Measurements from ENCODE around the gene FXYD5. TPM values are rescaled to one million over a fixed set of nuclear protein-coding genes. Genes with fewer than 3 reads are reported as not detected.

Gene FXYD5
- total and polyA plus RNA-seq, 9 of the 15 experiments (the other 6 are each of a cell fraction or from before 2014, with no cell fraction given) = 104 to 537 (median 174) TPM

DNA sequence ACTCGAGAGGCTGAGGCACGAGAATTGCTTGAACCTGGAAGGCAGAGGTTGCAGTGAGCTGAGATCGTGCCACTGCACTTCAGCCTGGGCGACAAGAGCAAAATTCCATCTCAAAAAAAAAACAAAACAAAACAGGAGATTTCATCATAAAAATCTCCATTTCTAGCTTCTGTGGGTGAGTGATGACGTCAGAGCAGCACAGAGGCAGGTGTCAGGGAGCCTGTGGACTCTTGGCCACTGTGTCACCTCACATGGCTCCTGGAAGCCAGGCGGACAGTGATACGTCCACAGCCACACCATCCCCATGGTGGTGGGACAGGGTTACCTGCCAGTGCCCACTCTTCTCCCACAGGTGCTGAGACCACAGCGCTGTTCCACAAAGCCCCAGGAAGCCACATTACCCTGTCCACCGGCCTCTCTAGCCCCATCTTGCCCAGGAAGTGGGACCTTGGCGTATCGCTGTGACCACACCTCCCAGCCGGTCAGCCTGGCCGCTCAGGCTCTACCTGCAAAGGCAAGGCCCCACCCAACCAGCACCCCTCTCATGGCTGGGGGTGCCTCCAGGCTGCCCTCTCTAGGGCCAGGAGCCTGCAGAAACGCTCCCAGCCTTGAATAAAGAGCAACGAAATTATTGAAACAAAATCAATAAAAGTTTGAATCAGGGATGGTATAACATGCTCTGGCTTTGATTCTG is 41.4 kb upstream of the FXYD5 start (continued):
- TF ChIP-seq IFI16 (CRISPR knock-in tag; IDR thresholded peaks at IDR 0.05) (no peak), SUPT5H (IDR thresholded peaks at IDR 0.05) (no peak), ATF7 (IDR thresholded peaks at IDR 0.05) (peak; percentile 44; the same call in 1 of the 2 replicates), CREM (IDR thresholded peaks at IDR 0.05; ENCODE audit: low read depth) (peak; percentile 34; the same call in 1 of the 2 replicates), SIRT6 (IDR thresholded peaks at IDR 0.05; ENCODE audit: low read depth, low read length) (no peak), MYBL2 (IDR thresholded peaks at IDR 0.05; ENCODE audit: low read depth) (no peak), MYBL2 (CRISPR knock-in tag; IDR thresholded peaks at IDR 0.05; ENCODE audit: borderline replicate concordance) (no peak), E2F3 (CRISPR knock-in tag; IDR thresholded peaks at IDR 0.05) (no peak), ERF (CRISPR knock-in tag; IDR thresholded peaks at IDR 0.05) (no peak), JUNB (CRISPR knock-in tag; conservative IDR thresholded peaks at IDR 0.05) (no peak), ZC3H8 (IDR thresholded peaks at IDR 0.05) (no peak), SRSF9 (IDR thresholded peaks at IDR 0.05; ENCODE audit: borderline replicate concordance, low read depth, low read length) (no peak), SRF (CRISPR knock-in tag; IDR thresholded peaks at IDR 0.05) (no peak), BACH1 (tag; IDR thresholded peaks at IDR 0.05) (no peak), POLR2AphosphoS2 (IDR thresholded peaks at IDR 0.05; ENCODE audit: low read length) (no peak), ELF4 (CRISPR knock-in tag; IDR thresholded peaks at IDR 0.05) (no peak), ZNF507 (tag; conservative IDR thresholded peaks at IDR 0.05) (no peak), KDM2B (CRISPR knock-in tag; IDR thresholded peaks at IDR 0.05) (no peak), ZEB2 (IDR thresholded peaks at IDR 0.05) (no peak)
- TF ChIP-seq, protein P1, sequence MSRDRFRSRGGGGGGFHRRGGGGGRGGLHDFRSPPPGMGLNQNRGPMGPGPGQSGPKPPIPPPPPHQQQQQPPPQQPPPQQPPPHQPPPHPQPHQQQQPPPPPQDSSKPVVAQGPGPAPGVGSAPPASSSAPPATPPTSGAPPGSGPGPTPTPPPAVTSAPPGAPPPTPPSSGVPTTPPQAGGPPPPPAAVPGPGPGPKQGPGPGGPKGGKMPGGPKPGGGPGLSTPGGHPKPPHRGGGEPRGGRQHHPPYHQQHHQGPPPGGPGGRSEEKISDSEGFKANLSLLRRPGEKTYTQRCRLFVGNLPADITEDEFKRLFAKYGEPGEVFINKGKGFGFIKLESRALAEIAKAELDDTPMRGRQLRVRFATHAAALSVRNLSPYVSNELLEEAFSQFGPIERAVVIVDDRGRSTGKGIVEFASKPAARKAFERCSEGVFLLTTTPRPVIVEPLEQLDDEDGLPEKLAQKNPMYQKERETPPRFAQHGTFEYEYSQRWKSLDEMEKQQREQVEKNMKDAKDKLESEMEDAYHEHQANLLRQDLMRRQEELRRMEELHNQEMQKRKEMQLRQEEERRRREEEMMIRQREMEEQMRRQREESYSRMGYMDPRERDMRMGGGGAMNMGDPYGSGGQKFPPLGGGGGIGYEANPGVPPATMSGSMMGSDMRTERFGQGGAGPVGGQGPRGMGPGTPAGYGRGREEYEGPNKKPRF (IDR thresholded peaks at IDR 0.05; ENCODE audit: low read depth, low read length) = no peak
- TF ChIP-seq, protein P2, sequence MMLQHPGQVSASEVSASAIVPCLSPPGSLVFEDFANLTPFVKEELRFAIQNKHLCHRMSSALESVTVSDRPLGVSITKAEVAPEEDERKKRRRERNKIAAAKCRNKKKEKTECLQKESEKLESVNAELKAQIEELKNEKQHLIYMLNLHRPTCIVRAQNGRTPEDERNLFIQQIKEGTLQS (IDR thresholded peaks at IDR 0.05) = peak; percentile 74
- TF ChIP-seq, protein P2 (CRISPR knock-in tag; conservative IDR thresholded peaks at IDR 0.05) = no peak
- TF ChIP-seq, protein P3, sequence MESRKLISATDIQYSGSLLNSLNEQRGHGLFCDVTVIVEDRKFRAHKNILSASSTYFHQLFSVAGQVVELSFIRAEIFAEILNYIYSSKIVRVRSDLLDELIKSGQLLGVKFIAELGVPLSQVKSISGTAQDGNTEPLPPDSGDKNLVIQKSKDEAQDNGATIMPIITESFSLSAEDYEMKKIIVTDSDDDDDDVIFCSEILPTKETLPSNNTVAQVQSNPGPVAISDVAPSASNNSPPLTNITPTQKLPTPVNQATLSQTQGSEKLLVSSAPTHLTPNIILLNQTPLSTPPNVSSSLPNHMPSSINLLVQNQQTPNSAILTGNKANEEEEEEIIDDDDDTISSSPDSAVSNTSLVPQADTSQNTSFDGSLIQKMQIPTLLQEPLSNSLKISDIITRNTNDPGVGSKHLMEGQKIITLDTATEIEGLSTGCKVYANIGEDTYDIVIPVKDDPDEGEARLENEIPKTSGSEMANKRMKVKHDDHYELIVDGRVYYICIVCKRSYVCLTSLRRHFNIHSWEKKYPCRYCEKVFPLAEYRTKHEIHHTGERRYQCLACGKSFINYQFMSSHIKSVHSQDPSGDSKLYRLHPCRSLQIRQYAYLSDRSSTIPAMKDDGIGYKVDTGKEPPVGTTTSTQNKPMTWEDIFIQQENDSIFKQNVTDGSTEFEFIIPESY (CRISPR knock-in tag; IDR thresholded peaks at IDR 0.05) = no peak
- TF ChIP-seq, protein P4, sequence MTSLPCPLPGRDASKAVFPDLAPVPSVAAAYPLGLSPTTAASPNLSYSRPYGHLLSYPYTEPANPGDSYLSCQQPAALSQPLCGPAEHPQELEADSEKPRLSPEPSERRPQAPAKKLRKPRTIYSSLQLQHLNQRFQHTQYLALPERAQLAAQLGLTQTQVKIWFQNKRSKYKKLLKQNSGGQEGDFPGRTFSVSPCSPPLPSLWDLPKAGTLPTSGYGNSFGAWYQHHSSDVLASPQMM (CRISPR knock-in tag; IDR thresholded peaks at IDR 0.05) = no peak
- TF ChIP-seq, protein P5, sequence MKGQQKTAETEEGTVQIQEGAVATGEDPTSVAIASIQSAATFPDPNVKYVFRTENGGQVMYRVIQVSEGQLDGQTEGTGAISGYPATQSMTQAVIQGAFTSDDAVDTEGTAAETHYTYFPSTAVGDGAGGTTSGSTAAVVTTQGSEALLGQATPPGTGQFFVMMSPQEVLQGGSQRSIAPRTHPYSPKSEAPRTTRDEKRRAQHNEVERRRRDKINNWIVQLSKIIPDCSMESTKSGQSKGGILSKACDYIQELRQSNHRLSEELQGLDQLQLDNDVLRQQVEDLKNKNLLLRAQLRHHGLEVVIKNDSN (CRISPR knock-in tag; IDR thresholded peaks at IDR 0.05) = no peak
